T-helper 1 cell treated with Interleukin-12 subunit alpha and Interleukin-12 subunit beta and Interleukin-4 antibody, amounts not matched to agents 30 μg/mL and 1 μg/mL, for 36 hours (primary cell): ENCODE measurements around the gene CDHR3.
A peak's percentile ranks its signal among the peaks of the same experiment; 100 is the strongest.

Experiments used
- H3K27ac Mint-ChIP-seq: one replicate; pipeline ENCODE4 v1.8.0; 2021; ENCODE audit warnings: mild to moderate bottlenecking, mixed read lengths
- H3K27me3 Mint-ChIP-seq: one replicate; pipeline ENCODE4 v1.8.0; 2021; ENCODE audit warnings: low read depth, mixed read lengths
- H3K36me3 Mint-ChIP-seq: one replicate; pipeline ENCODE4 v1.8.0; 2021; ENCODE audit warnings: low read depth, mixed read lengths
- H3K4me1 Mint-ChIP-seq: one replicate; pipeline ENCODE4 v1.8.0; 2021; ENCODE audit warnings: low read depth, mixed read lengths
- H3K4me3 Mint-ChIP-seq: one replicate; pipeline ENCODE4 v1.8.0; 2021; ENCODE audit warnings: mild to moderate bottlenecking, moderate library complexity, mixed read lengths
- H3K9me3 Mint-ChIP-seq: one replicate; pipeline ENCODE4 v1.8.0; 2021; ENCODE audit warnings: mixed read lengths

The CDHR3 gene

DNA sequence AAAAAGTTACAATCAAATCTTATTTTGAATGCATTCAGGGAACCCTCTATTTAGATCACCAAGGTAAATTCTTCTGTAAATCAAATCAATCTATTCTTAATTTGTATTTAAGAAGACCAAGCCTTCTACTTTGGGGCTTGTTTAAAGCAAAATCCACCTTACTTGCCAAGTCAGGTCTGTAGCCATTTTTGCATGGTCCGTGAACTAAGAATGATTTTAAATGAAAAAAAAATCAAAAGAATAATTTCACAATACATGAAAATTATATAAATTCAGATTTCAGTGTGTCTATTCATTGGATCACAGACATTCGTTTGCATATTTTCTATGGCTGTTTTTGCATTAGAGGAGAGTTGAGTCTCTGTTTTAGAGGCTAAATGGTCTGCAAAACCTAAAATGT is 89.6 kb downstream of the CDHR3 start:
- Mint-ChIP-seq H3K36me3 (no peaks in the 10 kb centered on the region), H3K9me3 (no peaks in the 10 kb centered on the region), H3K4me3 (no peak overlapping the region), H3K27me3 (peaks cover 24% of the 10 kb centered on the region), H3K4me1 (peaks cover 1% of the 10 kb centered on the region), H3K27ac (no peak overlapping the region)

DNA sequence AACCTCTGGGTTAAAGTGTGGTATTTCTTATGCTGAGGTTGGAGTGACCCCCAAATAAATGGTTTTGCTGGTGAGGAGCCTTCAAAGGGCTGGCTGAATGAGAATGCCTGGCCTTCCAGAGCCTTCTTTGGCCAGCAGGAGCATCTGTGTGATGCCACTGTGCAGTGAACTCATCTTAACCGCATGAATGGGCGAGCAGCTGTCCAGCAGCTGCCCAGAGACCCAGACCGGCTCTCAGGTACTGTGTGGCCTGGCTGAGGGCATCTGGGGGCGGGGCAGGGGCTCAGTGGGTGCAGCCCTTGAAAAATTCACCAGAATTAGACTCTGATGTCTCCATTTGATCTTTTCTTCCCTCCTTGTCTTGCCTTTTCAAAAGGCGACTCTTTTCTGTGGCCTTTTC is 90.0 kb downstream of the CDHR3 start:
- no peak overlapping the region for H3K4me3 Mint-ChIP-seq
- H3K27ac Mint-ChIP-seq = no peak overlapping the region
- no peaks in the 10 kb centered on the region for H3K36me3 Mint-ChIP-seq
- no peaks in the 10 kb centered on the region for H3K9me3 Mint-ChIP-seq
- peaks cover 5% of the 10 kb centered on the region for H3K4me1 Mint-ChIP-seq
- peaks cover 24% of the 10 kb centered on the region for H3K27me3 Mint-ChIP-seq

DNA sequence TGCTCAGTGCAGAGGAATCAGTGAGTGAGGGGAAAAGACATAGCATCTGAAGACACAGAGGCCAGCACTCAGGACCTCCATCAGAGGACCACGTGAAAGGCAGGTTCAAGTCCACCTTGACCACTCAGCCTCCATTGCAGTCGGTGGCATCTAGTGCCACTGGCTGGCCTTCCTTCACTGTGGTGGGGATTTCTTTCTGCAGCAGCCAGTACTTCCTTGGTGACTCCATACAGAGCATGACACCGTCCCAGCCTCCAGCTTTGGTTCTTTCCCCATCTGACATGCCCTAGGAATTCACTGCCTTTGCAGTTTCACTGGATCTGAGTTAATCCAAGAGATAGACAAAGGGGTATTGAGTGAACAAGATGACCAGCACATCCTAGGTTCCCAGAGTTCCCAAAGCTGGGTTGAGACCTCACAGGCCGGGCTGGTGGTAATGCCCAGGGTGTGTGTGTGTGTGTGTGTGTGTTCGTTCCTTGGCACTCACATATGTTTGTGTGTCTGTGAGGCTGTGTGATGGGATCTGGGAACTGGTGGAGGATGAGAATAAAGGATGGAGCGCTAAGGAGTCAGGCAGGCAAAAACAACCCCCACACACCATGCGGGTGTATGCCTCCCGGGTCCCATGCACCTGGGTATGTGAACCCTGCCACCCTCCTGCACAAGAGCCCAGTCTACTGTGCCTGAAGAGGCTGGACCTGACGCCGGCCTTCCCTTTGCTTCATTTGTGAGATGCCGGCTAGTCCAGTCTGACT is 91.3 kb downstream of the CDHR3 start:
- Mint-ChIP-seq H3K27me3 (peaks cover 24% of the 10 kb centered on the region), H3K4me3 (no peak overlapping the region), H3K9me3 (no peaks in the 10 kb centered on the region), H3K36me3 (no peaks in the 10 kb centered on the region), H3K4me1 (peaks cover 10% of the 10 kb centered on the region), H3K27ac (no peak overlapping the region)

DNA sequence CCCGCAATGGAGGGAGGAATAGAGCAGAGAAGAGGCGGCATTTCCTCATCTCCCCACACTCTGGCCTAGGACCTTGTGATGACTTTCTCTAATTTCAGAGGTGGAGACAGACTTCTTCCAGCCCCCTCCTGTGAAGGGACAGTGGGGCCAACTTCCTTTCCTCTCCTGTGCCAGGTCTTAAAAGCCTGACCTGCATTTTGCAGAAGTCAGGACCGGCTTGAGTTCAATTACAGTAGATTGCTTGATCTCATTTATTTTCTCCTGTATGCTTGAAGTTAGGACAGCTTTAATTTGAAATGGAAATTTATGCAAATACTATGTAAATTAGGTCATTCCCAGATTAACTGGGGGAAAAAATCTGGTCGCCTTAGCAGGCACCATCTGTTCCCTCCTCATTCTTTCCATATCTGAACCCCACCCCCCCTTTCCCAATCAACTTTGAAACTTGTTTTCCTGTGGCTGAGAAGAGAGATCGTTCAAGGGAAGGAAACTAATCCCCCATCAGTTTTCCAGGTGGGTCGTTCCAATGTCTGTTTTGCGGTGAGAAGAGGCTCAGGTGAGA is 92.0 kb downstream of the CDHR3 start:
- H3K9me3 Mint-ChIP-seq = no peaks in the 10 kb centered on the region
- H3K27me3 Mint-ChIP-seq = peaks cover 24% of the 10 kb centered on the region
- no peak overlapping the region for H3K4me3 Mint-ChIP-seq
- H3K4me1 Mint-ChIP-seq = peaks cover 11% of the 10 kb centered on the region
- H3K27ac Mint-ChIP-seq = no peak overlapping the region
- H3K36me3 Mint-ChIP-seq = no peaks in the 10 kb centered on the region

DNA sequence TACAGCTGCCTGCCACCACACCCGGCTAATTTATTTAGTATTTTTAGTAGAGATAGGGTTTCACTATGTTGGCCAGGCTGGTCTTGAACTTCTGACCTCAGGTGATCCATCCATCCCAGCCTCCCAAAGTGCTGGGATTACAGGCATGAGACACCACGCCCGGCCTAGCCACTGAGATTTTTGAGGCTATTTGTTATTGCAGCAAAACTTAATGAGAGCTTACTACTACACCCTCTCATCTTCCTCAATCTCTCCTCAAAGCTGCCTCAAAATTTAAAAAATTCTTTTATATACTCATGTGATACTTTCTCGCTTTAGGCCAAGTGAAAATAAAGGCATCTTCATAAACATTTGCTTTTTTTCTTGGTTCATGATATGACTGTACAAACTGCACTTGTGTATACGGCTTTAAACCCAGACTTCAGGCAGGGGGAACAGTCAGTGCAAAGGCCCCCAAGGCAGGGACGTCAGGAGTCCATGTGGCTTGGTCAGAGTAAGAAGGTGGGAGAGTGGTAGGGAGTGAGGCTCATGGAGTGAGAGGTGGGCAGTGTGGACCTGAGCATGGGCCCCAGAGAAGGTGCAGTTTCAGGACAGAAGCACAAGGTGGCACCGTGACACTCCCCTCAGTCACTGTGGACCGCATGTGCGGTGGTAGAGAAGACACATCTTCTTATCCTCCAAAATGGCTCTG is 93.6 kb downstream of the CDHR3 start:
- Mint-ChIP-seq H3K27ac (no peak overlapping the region), H3K36me3 (no peaks in the 10 kb centered on the region), H3K27me3 (peaks cover 15% of the 10 kb centered on the region), H3K4me3 (no peak overlapping the region), H3K4me1 (peaks cover 11% of the 10 kb centered on the region), H3K9me3 (no peaks in the 10 kb centered on the region)

DNA sequence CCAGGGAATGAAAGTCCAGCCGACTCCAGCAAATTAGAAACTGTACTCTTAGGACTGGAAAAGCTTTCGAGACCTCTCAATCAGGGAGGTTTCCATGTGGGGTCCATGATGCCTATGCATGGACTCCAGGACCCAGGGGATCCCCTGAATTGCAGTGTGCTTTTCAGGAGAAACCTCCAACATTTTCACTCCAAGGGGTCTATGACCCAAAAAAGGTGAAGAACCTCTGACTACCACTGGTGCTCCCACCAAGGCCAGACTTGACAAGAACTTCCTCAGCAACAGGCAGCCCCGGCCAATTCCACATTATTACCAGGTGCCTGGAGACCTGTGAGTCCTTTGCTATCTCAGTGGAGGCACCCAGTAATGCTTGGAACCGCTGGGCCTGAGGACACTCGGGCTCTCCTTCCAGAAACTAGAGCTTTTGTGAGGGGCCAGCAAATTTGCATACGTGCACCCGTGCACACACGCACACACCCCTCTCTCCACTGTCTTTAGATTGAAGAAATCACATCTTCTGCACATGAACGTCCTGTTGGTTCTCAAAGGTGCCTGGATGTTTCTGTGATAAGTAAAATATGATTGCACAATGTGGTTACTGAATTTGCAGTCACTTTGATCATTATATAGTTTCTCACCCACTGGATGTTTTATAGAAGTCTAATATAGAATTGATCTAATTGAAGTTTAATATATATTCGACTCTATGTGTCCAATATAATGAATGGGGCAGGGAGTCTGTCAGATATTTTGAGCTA is 94.3 kb downstream of the CDHR3 start:
- Mint-ChIP-seq H3K36me3 (no peaks in the 10 kb centered on the region), H3K27me3 (peaks cover 9% of the 10 kb centered on the region), H3K4me1 (peaks cover 13% of the 10 kb centered on the region), H3K27ac (no peak overlapping the region), H3K4me3 (no peak overlapping the region), H3K9me3 (no peaks in the 10 kb centered on the region)

DNA sequence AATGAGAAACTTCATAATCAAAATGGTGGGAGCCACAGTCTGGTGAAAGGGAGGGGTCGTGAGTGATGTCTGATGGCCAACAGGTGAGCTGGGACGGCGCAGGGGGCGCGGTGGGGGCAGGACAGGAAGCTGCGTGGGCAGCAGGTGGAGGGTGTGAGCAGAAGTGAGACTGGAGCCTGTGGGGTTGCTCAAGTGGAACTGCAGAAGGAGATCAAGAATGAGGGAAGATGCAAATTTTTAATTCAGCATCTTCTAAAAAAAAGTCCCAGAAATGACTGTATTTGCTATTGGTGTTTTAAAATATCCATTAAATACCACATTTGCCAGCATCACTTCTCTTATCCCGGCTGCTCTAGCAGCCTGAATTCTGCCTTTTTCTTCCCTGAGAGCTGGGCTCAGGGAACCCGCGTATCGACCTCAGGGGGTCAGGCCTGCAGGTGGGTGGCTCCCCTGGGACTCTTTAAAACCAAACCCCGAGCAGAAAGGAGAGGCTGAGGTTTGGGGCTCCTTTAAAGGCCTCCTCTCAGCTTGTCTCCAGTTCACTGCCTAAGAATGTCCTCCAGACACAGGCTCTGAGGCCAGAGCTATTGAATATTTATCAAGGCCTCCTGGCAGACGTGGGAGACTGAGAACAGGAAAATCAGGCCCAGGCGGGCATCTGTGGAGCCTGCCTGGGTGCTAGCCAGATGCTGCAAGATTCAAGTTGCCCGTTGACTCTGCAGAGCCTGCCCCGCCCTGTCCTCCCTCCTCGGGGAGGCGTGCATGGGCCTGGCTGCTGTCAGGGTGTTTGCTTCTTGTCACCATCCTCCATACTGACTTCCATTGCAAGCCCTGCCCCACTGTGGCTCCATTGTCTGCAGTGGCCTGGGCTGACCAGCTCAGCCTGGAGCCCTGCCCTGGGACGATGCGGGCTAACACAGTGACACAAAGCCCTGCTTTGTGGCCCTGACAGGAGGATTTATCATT is 95.2 kb downstream of the CDHR3 start:
- H3K9me3 Mint-ChIP-seq = no peaks in the 10 kb centered on the region
- no peak overlapping the region for H3K27ac Mint-ChIP-seq
- no peaks in the 10 kb centered on the region for H3K36me3 Mint-ChIP-seq
- peaks cover 9% of the 10 kb centered on the region for H3K27me3 Mint-ChIP-seq
- H3K4me3 Mint-ChIP-seq = no peak overlapping the region
- H3K4me1 Mint-ChIP-seq = peaks cover 18% of the 10 kb centered on the region

DNA sequence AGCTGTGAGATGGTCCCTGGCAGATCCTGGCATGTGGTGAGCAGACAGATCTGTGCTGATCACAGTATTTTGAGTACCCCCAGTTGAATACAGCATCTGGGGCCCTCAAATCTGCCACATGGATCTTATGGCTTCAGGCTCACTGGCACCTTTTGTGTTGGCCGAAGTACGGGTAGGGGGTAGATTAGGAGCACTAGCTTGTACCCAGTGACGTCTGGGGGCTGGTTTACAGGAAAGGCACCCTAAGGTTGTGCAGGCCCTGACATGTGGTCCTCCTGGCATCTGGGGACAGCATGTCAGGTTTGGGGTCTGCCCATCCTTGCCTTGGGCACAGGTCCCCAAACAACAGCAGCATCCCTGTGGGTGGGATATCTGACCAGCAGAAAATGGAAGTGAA is 95.9 kb downstream of the CDHR3 start:
- Mint-ChIP-seq H3K4me1 (peaks cover 18% of the 10 kb centered on the region), H3K36me3 (no peaks in the 10 kb centered on the region), H3K4me3 (no peak overlapping the region), H3K27me3 (peaks cover 2% of the 10 kb centered on the region), H3K9me3 (no peaks in the 10 kb centered on the region), H3K27ac (peak overlapping the region; percentile 31)

DNA sequence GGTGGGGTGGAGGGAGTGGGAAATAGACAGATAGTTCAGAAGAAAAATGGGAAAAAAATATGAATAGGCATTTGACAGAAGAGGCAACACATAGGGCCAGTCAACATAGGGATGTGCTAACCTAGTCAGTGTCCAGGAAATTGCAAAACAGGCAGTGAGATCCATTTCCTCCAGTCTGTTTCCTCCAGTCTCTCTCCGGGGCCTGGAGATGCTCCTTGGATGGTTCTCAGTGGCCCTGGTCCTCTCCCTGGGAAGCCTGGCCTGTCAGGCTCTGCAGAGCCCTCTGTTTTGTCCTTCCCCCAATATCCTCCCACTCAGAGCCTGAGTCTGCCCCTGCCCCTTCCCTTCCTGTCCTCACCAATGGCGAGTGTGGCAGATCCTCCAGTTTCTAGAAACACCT is 96.5 kb downstream of the CDHR3 start:
- Mint-ChIP-seq H3K4me3 (no peak overlapping the region), H3K9me3 (no peaks in the 10 kb centered on the region), H3K27me3 (no peaks in the 10 kb centered on the region), H3K4me1 (peaks cover 18% of the 10 kb centered on the region), H3K27ac (no peak overlapping the region), H3K36me3 (no peaks in the 10 kb centered on the region)

DNA sequence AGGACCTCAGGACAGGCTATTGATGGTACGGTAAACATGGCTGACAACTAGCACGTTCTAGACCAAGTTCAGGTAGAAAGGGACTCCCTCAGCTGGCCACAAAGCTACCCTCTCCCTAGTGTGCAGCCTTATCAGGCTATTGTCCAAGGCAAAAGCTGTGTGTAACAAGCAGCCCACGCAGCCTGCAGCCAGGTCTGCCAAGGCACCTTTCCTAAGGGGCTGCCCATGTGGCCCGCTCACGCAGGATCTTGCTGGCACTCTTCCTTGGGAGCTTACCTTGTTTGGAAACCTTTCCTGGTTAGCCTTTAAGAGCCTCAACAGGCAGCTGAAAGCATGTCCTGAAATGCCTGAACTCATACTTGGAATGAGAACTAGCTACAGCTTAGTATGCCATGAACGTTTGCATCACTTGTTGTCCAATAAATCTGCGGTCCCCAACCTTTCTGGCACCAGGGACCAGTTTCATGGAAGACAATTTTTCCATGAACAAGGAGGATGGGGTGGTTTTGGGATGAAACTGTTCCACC is 97.4 kb downstream of the CDHR3 start:
- H3K36me3 Mint-ChIP-seq = no peaks in the 10 kb centered on the region
- H3K4me1 Mint-ChIP-seq = peaks cover 18% of the 10 kb centered on the region
- no peaks in the 10 kb centered on the region for H3K27me3 Mint-ChIP-seq
- no peak overlapping the region for H3K27ac Mint-ChIP-seq
- H3K9me3 Mint-ChIP-seq = no peaks in the 10 kb centered on the region
- no peak overlapping the region for H3K4me3 Mint-ChIP-seq

DNA sequence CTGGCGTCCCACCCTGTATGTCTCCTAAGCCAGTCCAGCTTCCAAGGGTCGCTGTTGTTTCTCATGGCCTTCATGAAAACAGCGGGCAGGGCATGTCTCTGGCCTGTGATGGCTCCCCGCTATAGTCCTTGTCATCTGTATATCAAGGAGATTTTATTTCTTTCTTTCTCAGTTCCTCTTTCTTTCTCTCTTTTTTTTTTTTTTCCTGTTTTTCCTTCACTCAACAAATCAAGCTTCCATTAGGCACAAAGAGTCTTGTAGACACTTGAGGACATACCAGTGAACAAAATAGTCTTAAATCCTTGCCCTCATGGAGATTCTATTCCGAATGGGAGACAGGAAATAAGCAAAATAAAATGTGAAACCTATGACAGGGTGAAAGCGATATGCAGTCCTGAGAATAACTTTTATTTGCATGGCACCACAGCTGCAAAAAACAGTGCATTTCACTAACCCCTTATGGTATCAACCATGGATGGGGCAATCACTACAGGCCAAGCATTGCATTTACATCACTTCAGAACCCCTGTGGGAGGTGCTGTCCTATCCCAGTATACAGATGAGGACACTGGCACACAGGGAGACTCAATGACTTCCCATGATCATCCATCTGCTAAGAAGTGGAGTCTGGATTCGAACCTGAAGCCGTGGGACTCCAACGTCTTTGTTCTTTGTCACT is 98.4 kb downstream of the CDHR3 start:
- Mint-ChIP-seq H3K27me3 (no peaks in the 10 kb centered on the region), H3K9me3 (no peaks in the 10 kb centered on the region), H3K4me1 (peaks cover 18% of the 10 kb centered on the region), H3K27ac (no peak overlapping the region), H3K4me3 (no peak overlapping the region), H3K36me3 (no peaks in the 10 kb centered on the region)

DNA sequence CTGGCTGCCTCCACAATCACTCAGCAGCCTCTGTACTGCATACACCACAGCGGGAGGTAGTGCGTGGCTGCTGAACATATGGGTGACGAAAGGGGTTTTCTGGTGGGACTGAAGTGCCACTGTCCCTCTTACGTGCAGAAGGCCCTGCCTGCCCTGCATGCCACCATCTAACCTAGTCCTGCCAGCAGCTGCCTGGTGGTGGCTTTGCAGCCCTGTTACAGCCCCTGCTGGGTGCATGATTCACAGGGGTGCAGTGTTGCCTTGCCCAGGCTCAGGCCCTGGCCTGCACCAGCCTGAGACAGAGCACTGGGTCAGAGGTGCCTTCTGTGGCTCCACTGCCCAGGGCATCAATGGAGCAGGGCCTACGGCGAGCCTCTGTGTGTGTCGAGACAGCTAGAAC is 98.9 kb downstream of the CDHR3 start:
- peaks cover 18% of the 10 kb centered on the region for H3K4me1 Mint-ChIP-seq
- H3K9me3 Mint-ChIP-seq = no peaks in the 10 kb centered on the region
- H3K27ac Mint-ChIP-seq = no peak overlapping the region

DNA sequence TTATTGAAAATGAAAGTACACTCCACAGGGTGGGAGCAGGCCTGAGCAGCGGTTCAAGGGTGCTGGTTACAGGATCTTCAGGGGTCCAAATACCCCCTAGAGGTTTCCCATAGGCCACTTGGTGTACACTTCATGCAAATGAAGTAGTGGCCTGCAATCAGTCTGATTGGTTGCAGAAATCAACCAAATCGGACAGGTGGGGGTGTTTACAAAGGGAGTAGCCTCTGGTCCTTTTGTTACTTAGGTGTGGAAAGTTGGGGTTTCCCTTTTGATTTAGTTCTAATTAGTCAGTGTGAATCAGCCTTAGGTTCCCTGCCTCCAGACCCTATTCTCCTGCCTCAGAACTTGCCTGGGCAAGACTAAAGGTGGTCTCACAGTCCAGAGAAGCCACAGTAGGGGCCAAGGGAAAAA is 99.5 kb downstream of the CDHR3 start:
- Mint-ChIP-seq H3K27me3 (no peaks in the 10 kb centered on the region), H3K9me3 (no peaks in the 10 kb centered on the region), H3K36me3 (no peaks in the 10 kb centered on the region), H3K4me3 (no peak overlapping the region), H3K4me1 (peaks cover 18% of the 10 kb centered on the region), H3K27ac (no peak overlapping the region)

More for the DNA sequence above, 98.9 kb downstream of the CDHR3 start:
- Mint-ChIP-seq H3K27me3 (no peaks in the 10 kb centered on the region), H3K4me3 (no peak overlapping the region), H3K36me3 (no peaks in the 10 kb centered on the region)
